Neuronal stem cell (in vitro differentiated cells): ENCODE results near the gene ZNF385B.
A peak's percentile ranks its signal among the peaks of the same experiment; 100 is the strongest.
"Not testable (repeated sequence)": the region's sequence is repeated elsewhere in the genome, so short reads cannot be mapped to it uniquely, and the experiment has no call there.

Experiments
- DNase-seq: peaks from one replicate; pipeline ENCODE4 v3.0.0-alpha.2; 2013; ENCODE audit warnings: low spot score
- H2AFZ ChIP-seq: one replicate; pipeline ENCODE4 v1.6.1; 2013; ENCODE audit warnings: mild to moderate bottlenecking, low read length, inconsistent platforms
- H2AK5ac ChIP-seq: 2 replicates; pipeline ENCODE4 v1.6.1; 2013; ENCODE audit warnings: low read depth, mild to moderate bottlenecking, inconsistent platforms, low read length, moderate library complexity, mixed read lengths
- H2BK120ac ChIP-seq: 2 replicates; pipeline ENCODE4 v1.6.1; 2013; ENCODE audit warnings: low read depth, mild to moderate bottlenecking, inconsistent platforms, low read length, moderate library complexity, mixed read lengths
- H2BK12ac ChIP-seq: one replicate; pipeline ENCODE4 v1.6.1; 2013; ENCODE audit warnings: low read length, inconsistent platforms
- H2BK15ac ChIP-seq: 2 replicates; pipeline ENCODE4 v1.6.1; 2013; ENCODE audit warnings: mild to moderate bottlenecking, low read length, inconsistent platforms, mixed read lengths
- H2BK5ac ChIP-seq: one replicate; pipeline ENCODE4 v1.6.1; 2013; ENCODE audit warnings: inconsistent platforms, mild to moderate bottlenecking, low read length, moderate library complexity
- H3K14ac ChIP-seq: one replicate; pipeline ENCODE4 v1.6.1; 2013; ENCODE audit warnings: low read length, inconsistent platforms
- H3K18ac ChIP-seq: 2 replicates; pipeline ENCODE4 v1.6.1; 2013; ENCODE audit warnings: low read length, inconsistent platforms
- H3K23ac ChIP-seq: 2 replicates; pipeline ENCODE4 v1.6.1; 2013; ENCODE audit warnings: low read depth, mild to moderate bottlenecking, mixed read lengths, low read length, inconsistent platforms; ENCODE audit not compliant: poor library complexity
- H3K27ac ChIP-seq: replicated peaks from 3 replicates; pipeline ENCODE4 v1.5.1; 2013; ENCODE audit warnings: low read length, inconsistent platforms
- H3K27me3 ChIP-seq, 3 experiments: 2 replicates each; pipeline ENCODE4 v1.6.1; 2013; ENCODE audit warnings: low read length in 3 of 3, mild to moderate bottlenecking in 2 of 3, inconsistent platforms in 1 of 3, low read depth in 1 of 3, mixed read lengths in 1 of 3, moderate library complexity in 1 of 3; ENCODE audit not compliant: control insufficient read depth in 3 of 3, insufficient read depth in 3 of 3
- H3K36me3 ChIP-seq, 2 donors: replicated peaks in 1 of 2; 2 replicates each; pipeline ENCODE4 v1.6.1; 2013; ENCODE audit warnings: low read length in 2 of 2; ENCODE audit not compliant: control insufficient read depth in 2 of 2, insufficient read depth in 2 of 2
- H3K4ac ChIP-seq: 2 replicates; pipeline ENCODE4 v1.6.1; 2013; ENCODE audit warnings: inconsistent platforms, mild to moderate bottlenecking, low read length, moderate library complexity
- H3K4me1 ChIP-seq, 2 donors: 1 replicate in 1 of 2; 2 replicates in 1 of 2; pipeline ENCODE4 v1.6.1; 2013; ENCODE audit warnings: low read length in 2 of 2, low read depth in 1 of 2; ENCODE audit not compliant: control insufficient read depth in 2 of 2, insufficient read depth in 1 of 2
- H3K4me2 ChIP-seq: one replicate; pipeline ENCODE4 v1.6.1; 2013; ENCODE audit warnings: mild to moderate bottlenecking, low read length, inconsistent platforms; ENCODE audit not compliant: insufficient read depth, poor library complexity, severe bottlenecking
- H3K4me3 ChIP-seq, 2 donors: 2 replicates each; pipeline ENCODE4 v1.5.1; 2013; ENCODE audit warnings: low read length in 2 of 2, mild to moderate bottlenecking in 2 of 2, inconsistent platforms in 1 of 2, moderate library complexity in 1 of 2
- H3K79me1 ChIP-seq: one replicate; pipeline ENCODE4 v1.6.1; 2013; ENCODE audit warnings: low read depth, mild to moderate bottlenecking, inconsistent platforms, low read length, moderate library complexity
- H3K9ac ChIP-seq: one replicate; pipeline ENCODE4 v1.6.1; 2013; ENCODE audit warnings: mild to moderate bottlenecking, low read depth, low read length, inconsistent platforms; ENCODE audit not compliant: poor library complexity
- H3K9me3 ChIP-seq, 2 donors: replicated peaks in 1 of 2; 2 replicates each; pipeline versions ENCODE3 to v1.6.1; 2013; ENCODE audit warnings: low read length in 2 of 2, mild to moderate bottlenecking in 2 of 2, inconsistent platforms in 1 of 2, low read depth in 1 of 2, mixed read lengths in 1 of 2, moderate library complexity in 1 of 2; ENCODE audit not compliant: control insufficient read depth in 2 of 2, insufficient read depth in 1 of 2
- H4K8ac ChIP-seq: one replicate; pipeline ENCODE4 v1.6.1; 2013; ENCODE audit warnings: low read depth, mild to moderate bottlenecking, inconsistent platforms, low read length, moderate library complexity
- H4K91ac ChIP-seq: one replicate; pipeline ENCODE4 v1.6.1; 2013; ENCODE audit warnings: low read length, low read depth, mild to moderate bottlenecking, inconsistent platforms; ENCODE audit not compliant: poor library complexity
- WGBS, 2 donors: extraction: QIAGEN DNeasy Blood & Tissue Kit; methylation state at CpG; one replicate each; pipeline ENCODE4 v1.1.7; 2013; ENCODE audit warnings: missing lambda C conversion rate in 2 of 2, mixed read lengths in 1 of 2; ENCODE audit not compliant: insufficient read length in 2 of 2, insufficient replicate concordance in 1 of 2; ENCODE audit errors: extremely low coverage in 2 of 2; 5-methylcytosine and 5-hydroxymethylcytosine counted together

Gene ZNF385B

DNA sequence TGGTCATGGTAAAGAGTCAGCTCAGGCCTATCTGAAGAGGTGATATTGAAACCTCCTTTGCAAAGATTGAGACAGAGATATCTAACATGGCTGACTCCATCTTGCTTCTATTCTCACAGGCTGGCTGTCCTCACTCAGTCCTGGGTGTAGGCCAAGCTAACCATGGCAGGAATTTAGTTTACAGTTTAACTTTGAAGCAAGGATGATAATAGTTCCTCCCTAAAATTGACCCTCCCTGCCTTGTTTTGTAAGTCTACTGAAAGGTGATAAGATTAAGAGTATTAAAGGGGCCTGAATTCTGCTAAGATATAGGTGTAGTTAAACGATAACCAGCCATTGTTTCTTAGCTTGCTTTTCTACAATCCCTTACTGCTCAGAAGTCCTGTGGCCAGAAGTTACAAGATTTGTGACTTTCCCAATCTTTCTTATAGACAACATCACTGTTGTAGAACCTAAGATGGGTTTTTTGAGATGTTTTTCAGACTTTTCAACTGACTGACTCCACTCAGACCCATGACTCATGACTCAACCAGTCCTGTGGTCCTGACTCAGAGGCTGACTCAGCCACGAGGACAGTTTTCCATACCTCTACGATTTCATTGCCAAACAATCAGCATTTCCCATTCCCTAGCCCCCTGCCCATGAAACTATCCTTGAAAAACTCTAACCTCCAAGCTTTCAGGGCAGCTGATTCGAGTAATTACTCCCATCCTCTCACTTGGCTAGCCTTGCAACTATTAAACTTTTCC, 401.1 kb downstream of the ZNF385B start:
- Histone ChIP-seq H3K4ac (no peak overlapping the region), H2BK5ac (no peak overlapping the region), H3K18ac (no peak overlapping the region), H2AFZ (no peak overlapping the region), H3K4me3 (no peak overlapping the region), H2BK15ac (no peak overlapping the region), H3K27ac (no peak overlapping the region), H2AK5ac (no peak overlapping the region), H3K9ac (no peak overlapping the region), H2BK120ac (no peak overlapping the region), H3K79me1 (no peaks in the 10 kb centered on the region), H4K8ac (no peak overlapping the region), H4K91ac (no peak overlapping the region), H3K4me2 (no peak overlapping the region), H3K14ac (no peak overlapping the region), H3K23ac (no peak overlapping the region), H3K4me1 (peaks cover 0 to 1% of the 10 kb centered on the region in 2 donors), H2BK12ac (no peak overlapping the region), H3K36me3 (peaks cover 0 to 3% of the 10 kb centered on the region in 2 donors), H3K9me3 (peaks cover 0 to 2% of the 10 kb centered on the region in 2 donors), H3K27me3 (no peaks in the 10 kb centered on the region)
- WGBS, 2 donors: no CpG with 5 or more reads among the region's 4 CpGs
- DNase-seq: no peak

- not testable (repeated sequence) for H3K36me3 ChIP-seq, H3K14ac ChIP-seq, H4K91ac ChIP-seq, DNase-seq, H3K4me3 ChIP-seq, H3K4me1 ChIP-seq, H3K27me3 ChIP-seq, H3K27ac ChIP-seq, H3K18ac ChIP-seq, H2AK5ac ChIP-seq, H2AFZ ChIP-seq, H3K79me1 ChIP-seq, H4K8ac ChIP-seq, H3K9me3 ChIP-seq, H3K9ac ChIP-seq, H2BK5ac ChIP-seq, H3K4ac ChIP-seq, H3K23ac ChIP-seq, H2BK15ac ChIP-seq, H2BK12ac ChIP-seq, H2BK120ac ChIP-seq, H3K4me2 ChIP-seq
- WGBS, 2 donors: no CpG with 5 or more reads among the region's 5 CpGs
These were observed 403.3 kb downstream of the ZNF385B start for GRCh38 chr2:179458113-179458512.

- Histone ChIP-seq H3K27ac (no peak overlapping the region), H3K9ac (no peak overlapping the region), H3K27me3 (no peaks in the 10 kb centered on the region), H3K4ac (no peak overlapping the region), H3K18ac (no peak overlapping the region), H3K9me3 (no peaks in the 10 kb centered on the region), H2BK120ac (no peak overlapping the region), H3K14ac (no peak overlapping the region), H4K8ac (no peak overlapping the region), H2BK5ac (no peak overlapping the region), H4K91ac (no peak overlapping the region), H3K4me3 (no peak overlapping the region), H3K23ac (no peak overlapping the region), H2AK5ac (no peak overlapping the region), H3K4me1 (no peaks in the 10 kb centered on the region), H2AFZ (no peak overlapping the region), H2BK12ac (no peak overlapping the region), H3K36me3 (peaks cover 0 to 3% of the 10 kb centered on the region in 2 donors), H2BK15ac (no peak overlapping the region), H3K4me2 (no peak overlapping the region), H3K79me1 (no peaks in the 10 kb centered on the region)
- no CpG with 5 or more reads among the region's 4 CpGs for WGBS, 2 donors
- DNase-seq: no peak
These were observed 405.6 kb downstream of the ZNF385B start for GRCh38 chr2:179455824-179456223.

DNA sequence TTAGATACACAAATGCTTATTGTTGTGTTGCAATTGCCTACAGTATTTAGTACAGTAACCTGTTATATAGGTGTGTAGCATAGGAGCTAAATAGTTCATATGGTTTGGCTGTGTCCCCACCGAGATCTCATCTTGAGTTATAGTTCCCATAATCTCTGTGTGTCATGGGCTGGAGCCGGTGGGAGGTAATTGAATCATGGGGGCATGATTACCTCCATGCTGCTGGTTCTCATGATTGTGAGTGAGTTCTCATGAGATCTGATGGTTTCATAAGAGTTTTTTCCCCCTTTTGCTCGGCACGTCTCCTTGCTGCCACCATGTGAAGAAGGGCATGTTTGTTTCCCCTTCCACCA, 406.3 kb downstream of the ZNF385B start:
- peaks cover 0 to 3% of the 10 kb centered on the region in 2 donors for H3K36me3 ChIP-seq

More for the DNA sequence above, 406.3 kb downstream of the ZNF385B start:
- Histone ChIP-seq H3K79me1 (no peaks in the 10 kb centered on the region), H3K18ac (no peak overlapping the region), H3K4me1 (no peaks in the 10 kb centered on the region), H2BK15ac (no peak overlapping the region), H3K27ac (no peak overlapping the region), H4K8ac (no peak overlapping the region), H3K9me3 (no peaks in the 10 kb centered on the region), H3K4me2 (no peak overlapping the region), H2AK5ac (no peak overlapping the region), H3K27me3 (no peaks in the 10 kb centered on the region), H4K91ac (no peak overlapping the region), H3K4me3 (no peak overlapping the region), H2BK5ac (no peak overlapping the region), H2BK12ac (no peak overlapping the region), H3K14ac (peak overlapping the region; percentile 47), H3K4ac (no peak overlapping the region), H3K23ac (no peak overlapping the region), H2BK120ac (no peak overlapping the region), H2AFZ (no peak overlapping the region), H3K9ac (no peak overlapping the region)
- WGBS, 2 donors: no CpG with 5 or more reads among the region's 4 CpGs
- no peak for DNase-seq
